Astrocyte of the spinal cord (primary cell): Measurements from ENCODE around the gene CRIM1.

Experiments used
- DNase-seq: peaks from one replicate; pipeline ENCODE4 v3.0.0; 2011; ENCODE audit warnings: low read depth, low spot score
- H3K4me3 ChIP-seq: 2 replicates; pipeline ENCODE4 v1.5.1; 2011; ENCODE audit warnings: low read depth, mild to moderate bottlenecking, low read length, moderate library complexity
- in situ Hi-C: cut with HindIII; loops from 2 replicates; pipeline ENCODE4 v1.10.0; 2017; ENCODE audit warnings: low sequenced_read_pairs
- TF ChIP-seq, protein P1 (sequence below): IDR thresholded peaks from 2 replicates; pipeline ENCODE4 v1.5.1; 2012; ENCODE audit warnings: low read depth, mild to moderate bottlenecking, low read length, inconsistent platforms

The CRIM1 gene

DNA sequence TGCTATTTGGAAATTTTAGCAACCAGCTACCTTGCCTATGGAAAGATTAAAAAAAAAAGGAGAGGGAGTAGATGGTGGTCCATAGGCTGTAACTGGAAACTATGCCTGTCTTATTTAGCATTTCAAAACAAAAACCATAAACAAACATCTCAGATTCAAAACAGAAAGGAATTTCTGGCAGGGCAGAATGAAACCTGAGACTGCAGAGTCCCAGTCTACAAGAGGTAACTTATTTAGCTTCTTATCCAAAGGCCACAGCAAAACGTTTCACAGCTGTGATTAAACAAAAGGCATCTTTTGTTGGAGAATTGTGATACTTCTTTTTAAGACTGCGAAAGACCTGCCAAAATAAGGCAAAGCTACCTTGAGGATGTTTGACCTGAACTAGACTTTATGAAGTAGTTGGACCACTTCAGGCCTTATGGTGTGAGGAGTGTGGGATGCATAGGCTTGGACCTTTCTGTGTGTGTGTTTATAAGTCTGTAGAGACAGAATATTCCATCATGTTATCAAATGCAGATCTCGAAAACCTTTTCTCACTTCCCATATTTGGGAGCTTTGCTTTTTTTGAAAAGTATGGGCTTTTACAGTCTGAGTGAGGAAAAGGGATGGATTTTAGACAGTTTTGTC, 11.0 kb downstream of the CRIM1 start:
- TF ChIP-seq, protein P1, sequence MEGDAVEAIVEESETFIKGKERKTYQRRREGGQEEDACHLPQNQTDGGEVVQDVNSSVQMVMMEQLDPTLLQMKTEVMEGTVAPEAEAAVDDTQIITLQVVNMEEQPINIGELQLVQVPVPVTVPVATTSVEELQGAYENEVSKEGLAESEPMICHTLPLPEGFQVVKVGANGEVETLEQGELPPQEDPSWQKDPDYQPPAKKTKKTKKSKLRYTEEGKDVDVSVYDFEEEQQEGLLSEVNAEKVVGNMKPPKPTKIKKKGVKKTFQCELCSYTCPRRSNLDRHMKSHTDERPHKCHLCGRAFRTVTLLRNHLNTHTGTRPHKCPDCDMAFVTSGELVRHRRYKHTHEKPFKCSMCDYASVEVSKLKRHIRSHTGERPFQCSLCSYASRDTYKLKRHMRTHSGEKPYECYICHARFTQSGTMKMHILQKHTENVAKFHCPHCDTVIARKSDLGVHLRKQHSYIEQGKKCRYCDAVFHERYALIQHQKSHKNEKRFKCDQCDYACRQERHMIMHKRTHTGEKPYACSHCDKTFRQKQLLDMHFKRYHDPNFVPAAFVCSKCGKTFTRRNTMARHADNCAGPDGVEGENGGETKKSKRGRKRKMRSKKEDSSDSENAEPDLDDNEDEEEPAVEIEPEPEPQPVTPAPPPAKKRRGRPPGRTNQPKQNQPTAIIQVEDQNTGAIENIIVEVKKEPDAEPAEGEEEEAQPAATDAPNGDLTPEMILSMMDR, result no peak
- peak; percentile 54 for DNase-seq
- no peak overlapping the region for H3K4me3 ChIP-seq
- in situ Hi-C loops, result no loop called here

DNA sequence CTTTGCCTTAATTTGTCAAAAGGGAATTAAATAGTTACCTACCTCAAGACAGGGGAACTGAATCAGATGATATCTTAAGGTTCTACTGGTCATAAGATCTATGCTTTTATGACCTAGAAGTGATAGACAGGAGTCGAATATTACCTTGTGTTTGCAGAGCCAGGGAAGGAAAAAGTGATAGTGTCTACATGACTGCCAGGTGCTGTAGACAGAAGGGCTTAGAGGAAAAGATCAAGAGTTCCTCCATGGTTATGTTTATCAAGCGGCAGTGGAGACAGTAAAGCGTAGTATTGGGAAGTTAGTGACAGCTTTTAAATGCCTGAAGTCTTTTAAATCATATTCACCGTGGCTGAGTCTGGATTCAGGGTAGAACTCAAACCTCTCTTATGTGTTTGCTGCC, 11.9 kb downstream of the CRIM1 start:
- H3K4me3 ChIP-seq, result no peak overlapping the region
- DNase-seq, result no peak
- in situ Hi-C loops, result no loop called here
- TF ChIP-seq, protein P1, result no peak

DNA sequence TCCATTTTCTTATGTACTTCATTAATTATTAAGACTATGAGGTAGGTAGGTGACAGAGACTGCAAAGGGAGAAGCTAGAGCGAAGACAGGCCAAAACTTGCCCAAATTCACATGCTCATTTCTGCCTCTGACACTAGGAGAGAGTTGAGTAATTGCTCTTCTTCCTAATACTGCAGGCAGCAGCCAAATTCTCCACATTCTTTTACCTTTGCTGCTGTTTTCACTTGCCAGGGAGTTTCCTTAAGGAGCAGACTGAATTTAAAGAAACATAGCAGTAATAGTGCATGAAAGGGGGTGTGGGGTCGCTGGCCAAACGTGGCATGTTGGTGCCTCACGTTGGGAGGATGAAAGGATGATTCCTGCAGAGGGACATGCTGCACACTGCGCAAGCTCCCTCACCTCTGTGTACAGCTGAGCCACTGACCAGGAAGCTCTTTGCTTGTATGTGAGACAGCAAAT, 12.3 kb downstream of the CRIM1 start:
- DNase-seq, result no peak
- TF ChIP-seq, protein P1, result no peak
- H3K4me3 ChIP-seq, result no peak overlapping the region

DNA sequence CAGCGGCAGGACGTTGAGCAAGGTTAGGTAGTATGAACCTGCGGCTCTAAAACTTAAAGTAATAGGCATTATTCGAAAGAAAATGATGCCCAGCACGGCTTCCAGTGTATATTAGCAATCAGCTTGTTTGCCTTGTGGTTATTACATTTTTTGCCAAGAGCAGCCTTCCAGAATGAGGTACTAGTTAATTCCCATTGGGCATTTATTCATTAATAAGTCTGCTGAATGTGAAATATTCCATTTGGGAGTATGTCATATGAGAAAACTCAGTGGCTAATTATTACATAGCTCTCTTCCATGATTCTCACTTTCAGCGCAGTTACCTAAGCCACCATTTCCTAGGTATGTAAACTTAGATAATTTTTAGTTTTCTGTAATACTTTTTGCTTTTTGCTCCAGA, 12.9 kb downstream of the CRIM1 start:
- H3K4me3 ChIP-seq, result no peak overlapping the region
- TF ChIP-seq, protein P1, result no peak
- in situ Hi-C loops, result no loop called here
- DNase-seq, result no peak

More for the DNA sequence above, 12.3 kb downstream of the CRIM1 start:
- in situ Hi-C loops, result no loop called here

DNA sequence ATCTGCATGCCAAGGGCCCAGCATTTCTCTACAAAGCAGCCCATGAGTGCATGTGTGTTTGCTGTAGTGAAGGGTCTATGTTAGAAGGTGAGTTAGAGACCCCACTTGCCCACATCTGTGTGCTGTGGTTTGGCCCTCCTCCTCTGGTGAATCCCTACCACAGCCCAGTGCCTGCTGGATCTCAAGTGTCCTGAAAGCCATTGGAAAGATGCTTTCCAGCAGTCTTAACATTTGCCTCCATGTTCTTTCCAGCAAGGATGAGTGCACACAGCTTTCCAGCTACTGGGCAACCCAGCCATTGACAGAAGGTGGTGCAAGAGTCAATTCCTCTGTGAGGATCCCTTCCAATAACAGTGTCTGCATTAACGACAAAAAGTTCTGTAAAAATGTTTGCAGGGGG, 13.6 kb downstream of the CRIM1 start:
- TF ChIP-seq, protein P1, result no peak
- in situ Hi-C loops, result no loop called here
- no peak for DNase-seq
- no peak overlapping the region for H3K4me3 ChIP-seq

DNA sequence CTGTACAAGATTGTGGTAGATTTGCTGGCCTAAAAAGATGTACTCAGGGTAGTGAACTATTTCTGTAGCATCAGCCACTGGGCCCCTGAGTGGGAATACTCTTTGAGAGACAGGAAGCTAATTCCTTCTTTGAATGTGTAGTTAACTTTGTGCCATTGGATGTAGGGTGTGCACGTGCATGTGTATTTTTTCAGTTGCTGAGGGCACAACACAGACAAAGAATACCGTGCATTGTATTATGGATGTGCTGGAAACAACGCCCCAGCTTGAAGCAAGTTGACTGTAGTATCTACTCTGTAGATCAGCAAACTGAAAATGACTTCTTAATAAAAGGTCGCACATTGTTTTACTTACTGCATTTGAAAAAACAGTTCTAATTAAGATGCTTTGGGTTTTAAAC, 14.1 kb downstream of the CRIM1 start:
- in situ Hi-C loops, result no loop called here
- no peak for DNase-seq
- no peak overlapping the region for H3K4me3 ChIP-seq
- TF ChIP-seq, protein P1, result no peak

DNA sequence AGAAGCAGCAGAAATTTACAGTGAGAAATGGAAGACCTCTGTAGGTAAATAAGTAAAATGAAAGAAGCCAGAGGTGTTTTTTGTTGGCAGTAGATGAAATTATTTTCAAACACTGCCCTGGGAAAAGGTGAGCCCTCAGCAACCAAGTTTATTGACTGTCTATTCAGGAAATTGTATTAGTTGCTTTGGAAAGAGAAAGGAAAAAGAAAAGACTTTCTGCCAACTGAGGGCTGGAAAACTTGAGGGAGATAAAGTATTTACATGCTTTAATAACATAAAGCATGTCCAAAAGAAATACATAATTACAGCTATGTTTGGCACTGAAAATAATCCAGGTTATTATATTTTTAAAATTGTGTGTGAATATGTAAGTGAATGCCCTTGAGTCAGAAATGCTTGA, 14.7 kb downstream of the CRIM1 start:
- TF ChIP-seq, protein P1, result no peak
- no peak overlapping the region for H3K4me3 ChIP-seq
- in situ Hi-C loops, result no loop called here
- DNase-seq, result no peak
